ENCODE results near the gene FAM43B. TPM values are rescaled to one million over a fixed set of nuclear protein-coding genes. Genes with fewer than 3 reads are reported as not detected.

Gene FAM43B, protein sequence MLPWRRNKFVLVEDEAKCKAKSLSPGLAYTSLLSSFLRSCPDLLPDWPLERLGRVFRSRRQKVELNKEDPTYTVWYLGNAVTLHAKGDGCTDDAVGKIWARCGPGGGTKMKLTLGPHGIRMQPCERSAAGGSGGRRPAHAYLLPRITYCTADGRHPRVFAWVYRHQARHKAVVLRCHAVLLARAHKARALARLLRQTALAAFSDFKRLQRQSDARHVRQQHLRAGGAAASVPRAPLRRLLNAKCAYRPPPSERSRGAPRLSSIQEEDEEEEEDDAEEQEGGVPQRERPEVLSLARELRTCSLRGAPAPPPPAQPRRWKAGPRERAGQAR
- 0.90 TPM in 1 of 2 replicates, not detected in the other for total RNA-seq (ENCODE audit: low replicate concordance)

- DNase-seq (ENCODE audit: low read depth) = peak; percentile 10
- peak within 1 kb of the TSS; percentile 31 for H3K4me3 ChIP-seq (ENCODE audit: low read depth, low read length)
- TF ChIP-seq CTCF (IDR thresholded peaks at IDR 0.05; ENCODE audit: insufficient read depth, low read length) = no peak
These were observed at the start of gene FAM43B for GRCh38 chr1:20551945-20552727. TSS of gene FAM43B (plus strand) at chr1:20552573. CDS start at chr1:20552974, 401 bp downstream.

GRCh38 chr1:20505488-20505887 lies 46.9 kb upstream of the FAM43B start:
- no peak for TF ChIP-seq CTCF (IDR thresholded peaks at IDR 0.05; ENCODE audit: insufficient read depth, low read length)
- DNase-seq (ENCODE audit: low read depth) = no peak
- no peak overlapping the region for H3K4me3 ChIP-seq (ENCODE audit: low read depth, low read length)

GRCh38 chr1:20507248-20507563 lies 45.2 kb upstream of the FAM43B start:
- peak overlapping the region; percentile 94 for H3K4me3 ChIP-seq (ENCODE audit: low read depth, low read length)
- DNase-seq (ENCODE audit: low read depth) = no peak
- TF ChIP-seq CTCF (IDR thresholded peaks at IDR 0.05; ENCODE audit: insufficient read depth, low read length) = no peak

DNA sequence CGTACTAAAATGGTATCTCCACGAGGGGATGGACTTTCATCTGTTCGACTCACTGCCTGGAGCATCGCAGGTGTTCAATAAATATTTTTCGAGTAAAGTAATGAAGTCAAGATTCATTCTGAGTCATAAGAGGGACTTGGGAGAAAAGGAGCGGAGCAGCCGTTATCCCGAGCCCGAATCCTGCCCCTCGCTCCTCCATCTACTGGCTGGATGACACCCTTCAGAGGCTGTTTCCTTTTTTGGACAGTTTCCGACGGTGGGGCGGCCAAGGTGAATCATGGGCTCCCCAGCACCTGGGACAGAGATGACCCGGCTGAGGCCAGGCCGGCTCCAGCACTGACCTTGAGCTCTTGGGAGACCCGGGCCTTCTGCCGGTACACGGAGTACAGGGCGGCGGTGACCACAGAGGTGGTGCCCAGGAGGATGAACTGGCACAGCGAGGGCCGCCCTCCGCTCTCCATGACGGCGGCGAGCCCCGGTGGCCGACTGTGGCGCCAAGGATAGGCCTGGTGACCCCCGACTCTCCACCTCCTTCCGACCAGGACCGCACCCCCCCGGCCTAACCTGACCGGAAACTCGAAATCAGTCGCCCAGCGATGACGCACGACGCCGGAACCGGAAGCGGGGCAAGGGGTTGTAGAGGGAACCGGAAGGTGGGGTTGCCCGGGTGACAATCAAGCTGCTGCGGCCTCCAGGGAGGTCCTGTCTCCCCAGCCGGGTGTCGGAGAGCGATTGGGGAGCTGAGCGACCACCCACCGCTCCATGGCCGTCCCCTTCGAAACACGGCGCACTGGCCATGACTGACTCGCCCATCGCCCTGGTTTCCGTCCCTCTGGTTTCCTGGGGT lies 44.6 kb upstream of the FAM43B start, which contains the start of gene MUL1:
Gene MUL1, minus strand, starts transcription at position 588 of the 847 bp plus-strand sequence. Its CDS starts 127 bp downstream, at position 461.
- no peak for TF ChIP-seq CTCF (IDR thresholded peaks at IDR 0.05; ENCODE audit: insufficient read depth, low read length)
- peak; percentile 92 for DNase-seq (ENCODE audit: low read depth)
- H3K4me3 ChIP-seq (ENCODE audit: low read depth, low read length) = peak within 1 kb of the TSS; percentile 94

DNA sequence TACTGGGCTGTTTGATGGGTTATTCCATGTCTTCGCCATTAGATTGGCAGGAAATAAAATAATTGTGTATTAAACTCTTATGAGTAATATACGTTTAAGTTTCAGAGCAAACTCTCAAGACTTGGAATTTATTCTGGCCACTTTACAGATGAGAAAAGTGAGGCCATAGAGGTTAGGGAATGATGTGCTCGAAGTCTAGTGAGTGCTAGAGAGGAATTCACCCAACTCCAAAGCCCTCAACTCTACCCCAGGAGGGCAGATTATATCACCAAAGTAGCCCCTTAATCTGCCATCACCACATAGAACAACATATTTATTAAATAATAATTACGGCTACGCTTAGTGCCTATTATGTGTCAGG lies 44.0 kb upstream of the FAM43B start:
- no peak for TF ChIP-seq CTCF (IDR thresholded peaks at IDR 0.05; ENCODE audit: insufficient read depth, low read length)
- no peak for DNase-seq (ENCODE audit: low read depth)
- H3K4me3 ChIP-seq (ENCODE audit: low read depth, low read length) = peak overlapping the region; percentile 94

Data from fibroblast of the aortic adventitia (primary cell).